HepG2 (cell line): ENCODE measurements around the gene CYB5B. TPM values are rescaled to one million over a fixed set of nuclear protein-coding genes. Genes with fewer than 3 reads are reported as not detected.

ENCODE experiments used
- POGK ChIP-seq: sonication (generic); formaldehyde crosslinking; conservative IDR thresholded peaks from 2 replicates; pipeline ENCODE4 v1.8.0; 2022; ENCODE audit warnings: mild to moderate bottlenecking, moderate library complexity, missing genetic modification reagents
- SMAD9 ChIP-seq: sonication (generic); formaldehyde crosslinking; IDR thresholded peaks from 2 replicates; pipeline ENCODE4 v1.5.1; 2020; ENCODE audit warnings: mild to moderate bottlenecking, missing genetic modification reagents
- ZNF292 ChIP-seq: sonication (generic); formaldehyde crosslinking; IDR thresholded peaks from 2 replicates; pipeline ENCODE4 v1.8.1; 2022; ENCODE audit warnings: mild to moderate bottlenecking, low read depth, missing genetic modification reagents, borderline replicate concordance
- ZNF629 ChIP-seq: sonication (generic); formaldehyde crosslinking; conservative IDR thresholded peaks from 2 replicates; pipeline ENCODE4 v1.5.0; 2020; ENCODE audit warnings: missing genetic modification reagents
- polyA plus RNA-seq, 8 experiments: library from polyadenylated mRNA; depleted of rRNA in 3 of 8; stranded (reverse) in 7 of 8; unstranded in 1 of 8; fragments of >200 nt; fragmentation: Illumina TruSeq in 4 of 8; extraction: Trizol in 4 of 8; gene quantifications; 2 replicates each; pipeline versions ENCODE4 v1.2.1 to v1.2.3, GENCODE V29; 2011 to 2016; ENCODE audit warnings: low read depth in 4 of 8, missing spikeins in 1 of 8, mixed read lengths in 1 of 8; ENCODE audit not compliant: insufficient read depth in 1 of 8
- total RNA-seq, 5 experiments: library from RNA; depleted of rRNA; stranded (reverse); fragments of >200 nt; fragmentation: Illumina TruSeq; extraction: Trizol; gene quantifications; 2 replicates each; pipeline ENCODE4 v1.2.3, GENCODE V29; 2016; ENCODE audit warnings: low read depth in 1 of 5
- TF ChIP-seq, protein P1 (sequence below): sonication (generic); formaldehyde crosslinking; IDR thresholded peaks from 2 replicates; pipeline ENCODE4 v1.4.0; 2020; ENCODE audit warnings: missing genetic modification reagents
- TF ChIP-seq, protein P2 (sequence below): sonication (generic); formaldehyde crosslinking; IDR thresholded peaks from 2 replicates; pipeline ENCODE4 v1.5.0; 2020; ENCODE audit warnings: missing genetic modification reagents

Gene CYB5B
- total and polyA plus RNA-seq, 2 of the 13 experiments (the other 11 are each of a cell fraction or from before 2014, with no cell fraction given): 234 to 432 TPM

GRCh38 chr16:69494991-69495392 is 70.6 kb downstream of the CYB5B start (continued):
- TF ChIP-seq, protein P1, sequence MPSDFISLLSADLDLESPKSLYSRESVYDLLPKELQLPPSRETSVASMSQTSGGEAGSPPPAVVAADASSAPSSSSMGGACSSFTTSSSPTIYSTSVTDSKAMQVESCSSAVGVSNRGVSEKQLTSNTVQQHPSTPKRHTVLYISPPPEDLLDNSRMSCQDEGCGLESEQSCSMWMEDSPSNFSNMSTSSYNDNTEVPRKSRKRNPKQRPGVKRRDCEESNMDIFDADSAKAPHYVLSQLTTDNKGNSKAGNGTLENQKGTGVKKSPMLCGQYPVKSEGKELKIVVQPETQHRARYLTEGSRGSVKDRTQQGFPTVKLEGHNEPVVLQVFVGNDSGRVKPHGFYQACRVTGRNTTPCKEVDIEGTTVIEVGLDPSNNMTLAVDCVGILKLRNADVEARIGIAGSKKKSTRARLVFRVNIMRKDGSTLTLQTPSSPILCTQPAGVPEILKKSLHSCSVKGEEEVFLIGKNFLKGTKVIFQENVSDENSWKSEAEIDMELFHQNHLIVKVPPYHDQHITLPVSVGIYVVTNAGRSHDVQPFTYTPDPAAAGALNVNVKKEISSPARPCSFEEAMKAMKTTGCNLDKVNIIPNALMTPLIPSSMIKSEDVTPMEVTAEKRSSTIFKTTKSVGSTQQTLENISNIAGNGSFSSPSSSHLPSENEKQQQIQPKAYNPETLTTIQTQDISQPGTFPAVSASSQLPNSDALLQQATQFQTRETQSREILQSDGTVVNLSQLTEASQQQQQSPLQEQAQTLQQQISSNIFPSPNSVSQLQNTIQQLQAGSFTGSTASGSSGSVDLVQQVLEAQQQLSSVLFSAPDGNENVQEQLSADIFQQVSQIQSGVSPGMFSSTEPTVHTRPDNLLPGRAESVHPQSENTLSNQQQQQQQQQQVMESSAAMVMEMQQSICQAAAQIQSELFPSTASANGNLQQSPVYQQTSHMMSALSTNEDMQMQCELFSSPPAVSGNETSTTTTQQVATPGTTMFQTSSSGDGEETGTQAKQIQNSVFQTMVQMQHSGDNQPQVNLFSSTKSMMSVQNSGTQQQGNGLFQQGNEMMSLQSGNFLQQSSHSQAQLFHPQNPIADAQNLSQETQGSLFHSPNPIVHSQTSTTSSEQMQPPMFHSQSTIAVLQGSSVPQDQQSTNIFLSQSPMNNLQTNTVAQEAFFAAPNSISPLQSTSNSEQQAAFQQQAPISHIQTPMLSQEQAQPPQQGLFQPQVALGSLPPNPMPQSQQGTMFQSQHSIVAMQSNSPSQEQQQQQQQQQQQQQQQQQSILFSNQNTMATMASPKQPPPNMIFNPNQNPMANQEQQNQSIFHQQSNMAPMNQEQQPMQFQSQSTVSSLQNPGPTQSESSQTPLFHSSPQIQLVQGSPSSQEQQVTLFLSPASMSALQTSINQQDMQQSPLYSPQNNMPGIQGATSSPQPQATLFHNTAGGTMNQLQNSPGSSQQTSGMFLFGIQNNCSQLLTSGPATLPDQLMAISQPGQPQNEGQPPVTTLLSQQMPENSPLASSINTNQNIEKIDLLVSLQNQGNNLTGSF (CRISPR knock-in tag): no peak
- TF ChIP-seq ZNF629 (peak; percentile 94), ZNF292 (CRISPR knock-in tag) (0 out of 2 replicates have a peak, but pooled peaks have one; percentile 18), SMAD9 (CRISPR knock-in tag) (no peak), POGK (CRISPR knock-in tag) (0 out of 2 replicates have a peak, but pooled peaks have one; percentile 31)
- TF ChIP-seq, protein P2, sequence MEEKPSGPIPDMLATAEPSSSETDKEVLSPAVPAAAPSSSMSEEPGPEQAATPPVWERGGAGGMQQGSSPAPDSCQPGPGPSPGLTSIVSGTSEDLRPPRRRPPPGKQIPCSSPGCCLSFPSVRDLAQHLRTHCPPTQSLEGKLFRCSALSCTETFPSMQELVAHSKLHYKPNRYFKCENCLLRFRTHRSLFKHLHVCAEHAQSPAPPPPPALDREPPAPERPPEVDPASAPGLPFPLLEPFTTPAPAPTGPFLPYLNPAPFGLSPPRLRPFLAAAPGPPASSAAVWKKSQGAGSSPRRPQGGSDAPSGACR (CRISPR knock-in tag): no peak
